GM23338 (cell line): ENCODE data around the gene ATG9B. TPM values are rescaled to one million over a fixed set of nuclear protein-coding genes. Genes with fewer than 3 reads are reported as not detected.

Source experiments
- ATAC-seq: fragments of 200-7000 bp; cut with Tn5 transposase; 3 replicates; pipeline ENCODE4 v1.9.1; 2020
- DNase-seq: peaks from one replicate; pipeline ENCODE4 v3.0.0-alpha.2; 2015; ENCODE audit warnings: low spot score
- H2AFZ ChIP-seq: fragments of 200-600 bp; sonication (generic); 2 replicates; pipeline ENCODE4 v1.8.0; 2016; ENCODE audit warnings: antibody characterized with exemption, mild to moderate bottlenecking, moderate library complexity
- H3F3A ChIP-seq: fragments of 200-600 bp; sonication (generic); replicated peaks from 2 replicates; pipeline ENCODE4 v1.8.0; 2017; ENCODE audit warnings: antibody characterized with exemption, mixed run types, low read depth
- H3K27ac ChIP-seq: fragments of 200-600 bp; sonication (generic); 2 replicates; pipeline ENCODE4 v1.6.1; 2016; ENCODE audit warnings: low read depth
- H3K27me3 ChIP-seq: fragments of 200-600 bp; sonication (generic); 2 replicates; pipeline ENCODE4 v1.8.0; 2016; ENCODE audit warnings: mild to moderate bottlenecking, mixed run types, moderate library complexity; ENCODE audit not compliant: insufficient read depth
- H3K36me3 ChIP-seq: fragments of 200-600 bp; sonication (generic); 2 replicates; pipeline ENCODE4 v1.8.0; 2016; ENCODE audit warnings: mild to moderate bottlenecking; ENCODE audit not compliant: insufficient read depth
- H3K4me1 ChIP-seq: fragments of 200-600 bp; sonication (generic); 2 replicates; pipeline ENCODE4 v1.8.0; 2016; ENCODE audit warnings: mild to moderate bottlenecking, moderate library complexity; ENCODE audit not compliant: insufficient read depth
- H3K4me2 ChIP-seq: fragments of 200-600 bp; sonication (generic); 2 replicates; pipeline ENCODE4 v1.7.1; 2017; ENCODE audit warnings: mixed run types
- H3K4me3 ChIP-seq: fragments of 200-600 bp; sonication (generic); 2 replicates; pipeline ENCODE4 v1.6.1; 2016; ENCODE audit warnings: mixed run types
- H3K79me2 ChIP-seq: fragments of 200-600 bp; sonication (generic); replicated peaks from 2 replicates; pipeline ENCODE4 v1.8.0; 2017; ENCODE audit warnings: mild to moderate bottlenecking; ENCODE audit not compliant: insufficient read depth
- H3K9me2 ChIP-seq: fragments of 200-600 bp; sonication (generic); 2 replicates; pipeline ENCODE4 v1.8.0; 2017; ENCODE audit not compliant: insufficient read depth
- H4K20me1 ChIP-seq: fragments of 200-600 bp; sonication (generic); replicated peaks from 2 replicates; pipeline ENCODE4 v1.8.0; 2017; ENCODE audit warnings: mild to moderate bottlenecking; ENCODE audit not compliant: insufficient read depth
- H3K27ac Mint-ChIP-seq: 2 replicates; pipeline ENCODE4 v1.8.0; 2020; ENCODE audit warnings: inconsistent platforms, mild to moderate bottlenecking, moderate library complexity, mixed read lengths
- H3K27me3 Mint-ChIP-seq: 3 replicates; pipeline ENCODE4 v1.8.0; 2022; ENCODE audit warnings: low read depth, mild to moderate bottlenecking, moderate library complexity, mixed read lengths, inconsistent platforms; ENCODE audit not compliant: insufficient read depth, poor library complexity
- H3K36me3 Mint-ChIP-seq: 3 replicates; pipeline ENCODE4 v1.8.0; 2021; ENCODE audit warnings: low read depth, mild to moderate bottlenecking, inconsistent platforms, moderate library complexity, mixed read lengths
- H3K4me1 Mint-ChIP-seq: 3 replicates; pipeline ENCODE4 v1.8.0; 2020; ENCODE audit warnings: mild to moderate bottlenecking, inconsistent platforms, mixed read lengths
- H3K4me3 Mint-ChIP-seq: 3 replicates; pipeline ENCODE4 v1.8.0; 2021; ENCODE audit warnings: moderate library complexity, mild to moderate bottlenecking, inconsistent platforms, mixed read lengths
- H3K9me3 Mint-ChIP-seq: 3 replicates; pipeline ENCODE4 v1.8.0; 2020; ENCODE audit warnings: moderate library complexity, mild to moderate bottlenecking, inconsistent platforms, mixed read lengths
- ZNF114 ChIP-seq: fragments of 250-450 bp; sonication (Bioruptor Pico); IDR thresholded peaks from 2 replicates; pipeline ENCODE4 v1.5.0; 2020; ENCODE audit warnings: mild to moderate bottlenecking, moderate library complexity
- polyA plus RNA-seq: library from polyadenylated mRNA; unstranded; fragments of >200 nt; fragmentation: Nextera tagmentation; extraction: Ambion mirVana; gene quantifications from 2 replicates; pipeline ENCODE4 v1.2.1, GENCODE V29; 2016
- total RNA-seq: library from RNA; depleted of rRNA; stranded (reverse); fragments of >200 nt; shearing (Covaris generic); gene quantifications from 2 replicates; pipeline ENCODE4 v1.2.3, GENCODE V29; 2014
- TF ChIP-seq, protein P1 (sequence below): IDR thresholded peaks from 2 replicates; pipeline ENCODE4 v1.6.1; 2016; ENCODE audit warnings: antibody characterized with exemption
- TF ChIP-seq, protein P2 (sequence below): IDR thresholded peaks from one replicate; pipeline ENCODE4 v1.6.1; 2018; ENCODE audit warnings: antibody characterized with exemption; ENCODE audit not compliant: unreplicated experiment
- TF ChIP-seq, protein P3 (sequence below): fragments of 250-450 bp; sonication (Bioruptor Pico); IDR thresholded peaks from 2 replicates; pipeline ENCODE4 v1.5.0; 2020; ENCODE audit warnings: mild to moderate bottlenecking, moderate library complexity
- TF ChIP-seq, protein P4 (sequence below), 2 experiments: fragments of 200-600 bp in 1 of 2; sonication (generic) in 1 of 2; conservative IDR thresholded peaks; 2 replicates each; pipeline versions ENCODE4 v1.5.1 to v1.6.1; 2016 to 2017; ENCODE audit warnings: antibody characterized with exemption in 2 of 2, low read depth in 2 of 2, mild to moderate bottlenecking in 2 of 2, moderate library complexity in 1 of 2

The ATG9B gene
- total and polyA plus RNA-seq, 2 experiments from 2014 or later: 1.2 to 3.4 TPM

DNA sequence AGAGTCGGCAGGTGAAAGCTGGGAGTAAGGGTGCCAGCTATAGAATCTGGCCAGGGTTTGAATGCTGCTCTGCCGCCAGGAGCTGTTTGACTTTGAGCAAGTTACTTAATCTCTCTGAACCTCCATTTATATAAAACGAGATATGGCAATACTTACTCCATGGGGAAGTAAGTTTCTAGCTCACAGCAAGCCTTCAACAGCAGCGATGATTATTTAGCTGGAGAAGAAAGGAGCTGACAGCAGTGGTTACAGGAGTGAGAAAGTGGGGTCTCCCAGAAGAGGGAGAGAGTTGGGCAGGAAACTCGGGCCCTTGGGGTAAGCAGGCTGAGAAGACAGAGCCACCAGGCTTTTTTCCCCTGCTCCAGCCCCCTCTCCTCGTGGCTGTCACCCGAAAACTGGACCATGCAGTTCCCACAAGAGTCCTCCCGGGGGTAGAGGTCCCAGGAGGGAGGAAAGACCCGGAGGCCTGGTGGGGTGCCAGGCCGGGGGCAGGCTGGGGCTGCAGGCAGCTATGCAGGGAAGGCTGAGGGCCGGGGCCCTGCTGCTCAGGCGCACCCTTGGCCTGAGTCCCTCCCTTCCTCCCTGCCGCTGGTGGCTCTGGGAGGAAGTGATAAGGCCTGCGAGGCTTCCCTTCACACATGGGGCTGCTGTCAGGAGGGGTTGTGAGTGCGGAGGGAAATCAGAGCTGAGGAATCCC, 30.0 kb downstream of the ATG9B start:
- Histone ChIP-seq H3K36me3 (no peaks in the 10 kb centered on the region), H2AFZ (no peak overlapping the region), H3K4me3 (no peak overlapping the region), H3K79me2 (no peaks in the 10 kb centered on the region), H3K4me1 (peaks cover 8% of the 10 kb centered on the region; the same call in 1 of the 2 replicates), H3K27me3 (no peaks in the 10 kb centered on the region), H3K9me2 (no peaks in the 10 kb centered on the region), H3F3A (no peaks in the 10 kb centered on the region), H3K4me2 (no peak overlapping the region), H3K27ac (no peak overlapping the region), H4K20me1 (no peaks in the 10 kb centered on the region)
- ATAC-seq: peak; percentile 5
- H3K27ac Mint-ChIP-seq: no peak overlapping the region
- H3K4me1 Mint-ChIP-seq: peaks cover 11% of the 10 kb centered on the region
- H3K9me3 Mint-ChIP-seq: peaks cover 25% of the 10 kb centered on the region
- no peak overlapping the region for H3K4me3 Mint-ChIP-seq
- peaks cover 13% of the 10 kb centered on the region for H3K27me3 Mint-ChIP-seq
- TF ChIP-seq, protein P1, sequence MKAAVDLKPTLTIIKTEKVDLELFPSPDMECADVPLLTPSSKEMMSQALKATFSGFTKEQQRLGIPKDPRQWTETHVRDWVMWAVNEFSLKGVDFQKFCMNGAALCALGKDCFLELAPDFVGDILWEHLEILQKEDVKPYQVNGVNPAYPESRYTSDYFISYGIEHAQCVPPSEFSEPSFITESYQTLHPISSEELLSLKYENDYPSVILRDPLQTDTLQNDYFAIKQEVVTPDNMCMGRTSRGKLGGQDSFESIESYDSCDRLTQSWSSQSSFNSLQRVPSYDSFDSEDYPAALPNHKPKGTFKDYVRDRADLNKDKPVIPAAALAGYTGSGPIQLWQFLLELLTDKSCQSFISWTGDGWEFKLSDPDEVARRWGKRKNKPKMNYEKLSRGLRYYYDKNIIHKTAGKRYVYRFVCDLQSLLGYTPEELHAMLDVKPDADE: no peak
- TF ChIP-seq, protein P2, sequence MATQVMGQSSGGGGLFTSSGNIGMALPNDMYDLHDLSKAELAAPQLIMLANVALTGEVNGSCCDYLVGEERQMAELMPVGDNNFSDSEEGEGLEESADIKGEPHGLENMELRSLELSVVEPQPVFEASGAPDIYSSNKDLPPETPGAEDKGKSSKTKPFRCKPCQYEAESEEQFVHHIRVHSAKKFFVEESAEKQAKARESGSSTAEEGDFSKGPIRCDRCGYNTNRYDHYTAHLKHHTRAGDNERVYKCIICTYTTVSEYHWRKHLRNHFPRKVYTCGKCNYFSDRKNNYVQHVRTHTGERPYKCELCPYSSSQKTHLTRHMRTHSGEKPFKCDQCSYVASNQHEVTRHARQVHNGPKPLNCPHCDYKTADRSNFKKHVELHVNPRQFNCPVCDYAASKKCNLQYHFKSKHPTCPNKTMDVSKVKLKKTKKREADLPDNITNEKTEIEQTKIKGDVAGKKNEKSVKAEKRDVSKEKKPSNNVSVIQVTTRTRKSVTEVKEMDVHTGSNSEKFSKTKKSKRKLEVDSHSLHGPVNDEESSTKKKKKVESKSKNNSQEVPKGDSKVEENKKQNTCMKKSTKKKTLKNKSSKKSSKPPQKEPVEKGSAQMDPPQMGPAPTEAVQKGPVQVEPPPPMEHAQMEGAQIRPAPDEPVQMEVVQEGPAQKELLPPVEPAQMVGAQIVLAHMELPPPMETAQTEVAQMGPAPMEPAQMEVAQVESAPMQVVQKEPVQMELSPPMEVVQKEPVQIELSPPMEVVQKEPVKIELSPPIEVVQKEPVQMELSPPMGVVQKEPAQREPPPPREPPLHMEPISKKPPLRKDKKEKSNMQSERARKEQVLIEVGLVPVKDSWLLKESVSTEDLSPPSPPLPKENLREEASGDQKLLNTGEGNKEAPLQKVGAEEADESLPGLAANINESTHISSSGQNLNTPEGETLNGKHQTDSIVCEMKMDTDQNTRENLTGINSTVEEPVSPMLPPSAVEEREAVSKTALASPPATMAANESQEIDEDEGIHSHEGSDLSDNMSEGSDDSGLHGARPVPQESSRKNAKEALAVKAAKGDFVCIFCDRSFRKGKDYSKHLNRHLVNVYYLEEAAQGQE: no peak
- TF ChIP-seq, protein P3, sequence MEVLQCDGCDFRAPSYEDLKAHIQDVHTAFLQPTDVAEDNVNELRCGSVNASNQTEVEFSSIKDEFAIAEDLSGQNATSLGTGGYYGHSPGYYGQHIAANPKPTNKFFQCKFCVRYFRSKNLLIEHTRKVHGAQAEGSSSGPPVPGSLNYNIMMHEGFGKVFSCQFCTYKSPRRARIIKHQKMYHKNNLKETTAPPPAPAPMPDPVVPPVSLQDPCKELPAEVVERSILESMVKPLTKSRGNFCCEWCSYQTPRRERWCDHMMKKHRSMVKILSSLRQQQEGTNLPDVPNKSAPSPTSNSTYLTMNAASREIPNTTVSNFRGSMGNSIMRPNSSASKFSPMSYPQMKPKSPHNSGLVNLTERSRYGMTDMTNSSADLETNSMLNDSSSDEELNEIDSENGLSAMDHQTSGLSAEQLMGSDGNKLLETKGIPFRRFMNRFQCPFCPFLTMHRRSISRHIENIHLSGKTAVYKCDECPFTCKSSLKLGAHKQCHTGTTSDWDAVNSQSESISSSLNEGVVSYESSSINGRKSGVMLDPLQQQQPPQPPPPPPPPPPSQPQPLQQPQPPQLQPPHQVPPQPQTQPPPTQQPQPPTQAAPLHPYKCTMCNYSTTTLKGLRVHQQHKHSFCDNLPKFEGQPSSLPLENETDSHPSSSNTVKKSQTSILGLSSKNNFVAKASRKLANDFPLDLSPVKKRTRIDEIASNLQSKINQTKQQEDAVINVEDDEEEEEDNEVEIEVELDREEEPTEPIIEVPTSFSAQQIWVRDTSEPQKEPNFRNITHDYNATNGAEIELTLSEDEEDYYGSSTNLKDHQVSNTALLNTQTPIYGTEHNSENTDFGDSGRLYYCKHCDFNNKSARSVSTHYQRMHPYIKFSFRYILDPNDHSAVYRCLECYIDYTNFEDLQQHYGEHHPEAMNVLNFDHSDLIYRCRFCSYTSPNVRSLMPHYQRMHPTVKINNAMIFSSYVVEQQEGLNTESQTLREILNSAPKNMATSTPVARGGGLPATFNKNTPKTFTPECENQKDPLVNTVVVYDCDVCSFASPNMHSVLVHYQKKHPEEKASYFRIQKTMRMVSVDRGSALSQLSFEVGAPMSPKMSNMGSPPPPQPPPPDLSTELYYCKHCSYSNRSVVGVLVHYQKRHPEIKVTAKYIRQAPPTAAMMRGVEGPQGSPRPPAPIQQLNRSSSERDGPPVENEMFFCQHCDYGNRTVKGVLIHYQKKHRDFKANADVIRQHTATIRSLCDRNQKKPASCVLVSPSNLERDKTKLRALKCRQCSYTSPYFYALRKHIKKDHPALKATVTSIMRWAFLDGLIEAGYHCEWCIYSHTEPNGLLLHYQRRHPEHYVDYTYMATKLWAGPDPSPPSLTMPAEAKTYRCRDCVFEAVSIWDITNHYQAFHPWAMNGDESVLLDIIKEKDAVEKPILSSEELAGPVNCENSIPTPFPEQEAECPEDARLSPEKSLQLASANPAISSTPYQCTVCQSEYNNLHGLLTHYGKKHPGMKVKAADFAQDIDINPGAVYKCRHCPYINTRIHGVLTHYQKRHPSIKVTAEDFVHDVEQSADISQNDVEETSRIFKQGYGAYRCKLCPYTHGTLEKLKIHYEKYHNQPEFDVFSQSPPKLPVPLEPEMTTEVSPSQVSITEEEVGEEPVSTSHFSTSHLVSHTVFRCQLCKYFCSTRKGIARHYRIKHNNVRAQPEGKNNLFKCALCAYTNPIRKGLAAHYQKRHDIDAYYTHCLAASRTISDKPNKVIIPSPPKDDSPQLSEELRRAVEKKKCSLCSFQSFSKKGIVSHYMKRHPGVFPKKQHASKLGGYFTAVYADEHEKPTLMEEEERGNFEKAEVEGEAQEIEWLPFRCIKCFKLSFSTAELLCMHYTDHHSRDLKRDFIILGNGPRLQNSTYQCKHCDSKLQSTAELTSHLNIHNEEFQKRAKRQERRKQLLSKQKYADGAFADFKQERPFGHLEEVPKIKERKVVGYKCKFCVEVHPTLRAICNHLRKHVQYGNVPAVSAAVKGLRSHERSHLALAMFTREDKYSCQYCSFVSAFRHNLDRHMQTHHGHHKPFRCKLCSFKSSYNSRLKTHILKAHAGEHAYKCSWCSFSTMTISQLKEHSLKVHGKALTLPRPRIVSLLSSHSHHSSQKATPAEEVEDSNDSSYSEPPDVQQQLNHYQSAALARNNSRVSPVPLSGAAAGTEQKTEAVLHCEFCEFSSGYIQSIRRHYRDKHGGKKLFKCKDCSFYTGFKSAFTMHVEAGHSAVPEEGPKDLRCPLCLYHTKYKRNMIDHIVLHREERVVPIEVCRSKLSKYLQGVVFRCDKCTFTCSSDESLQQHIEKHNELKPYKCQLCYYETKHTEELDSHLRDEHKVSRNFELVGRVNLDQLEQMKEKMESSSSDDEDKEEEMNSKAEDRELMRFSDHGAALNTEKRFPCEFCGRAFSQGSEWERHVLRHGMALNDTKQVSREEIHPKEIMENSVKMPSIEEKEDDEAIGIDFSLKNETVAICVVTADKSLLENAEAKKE (CRISPR knock-in tag): no peak
- TF ChIP-seq, protein P4, sequence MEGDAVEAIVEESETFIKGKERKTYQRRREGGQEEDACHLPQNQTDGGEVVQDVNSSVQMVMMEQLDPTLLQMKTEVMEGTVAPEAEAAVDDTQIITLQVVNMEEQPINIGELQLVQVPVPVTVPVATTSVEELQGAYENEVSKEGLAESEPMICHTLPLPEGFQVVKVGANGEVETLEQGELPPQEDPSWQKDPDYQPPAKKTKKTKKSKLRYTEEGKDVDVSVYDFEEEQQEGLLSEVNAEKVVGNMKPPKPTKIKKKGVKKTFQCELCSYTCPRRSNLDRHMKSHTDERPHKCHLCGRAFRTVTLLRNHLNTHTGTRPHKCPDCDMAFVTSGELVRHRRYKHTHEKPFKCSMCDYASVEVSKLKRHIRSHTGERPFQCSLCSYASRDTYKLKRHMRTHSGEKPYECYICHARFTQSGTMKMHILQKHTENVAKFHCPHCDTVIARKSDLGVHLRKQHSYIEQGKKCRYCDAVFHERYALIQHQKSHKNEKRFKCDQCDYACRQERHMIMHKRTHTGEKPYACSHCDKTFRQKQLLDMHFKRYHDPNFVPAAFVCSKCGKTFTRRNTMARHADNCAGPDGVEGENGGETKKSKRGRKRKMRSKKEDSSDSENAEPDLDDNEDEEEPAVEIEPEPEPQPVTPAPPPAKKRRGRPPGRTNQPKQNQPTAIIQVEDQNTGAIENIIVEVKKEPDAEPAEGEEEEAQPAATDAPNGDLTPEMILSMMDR (conservative IDR thresholded peaks at IDR 0.05; ENCODE audit: low read depth in 2 of 2): no peak
- no peak for TF ChIP-seq ZNF114
- peak; percentile 18 for DNase-seq
- peaks cover 25% of the 10 kb centered on the region for H3K36me3 Mint-ChIP-seq
